HUES6 (cell line): ENCODE measurements around the gene ATP2C1.

Source experiments
- H3K27ac ChIP-seq: 2 replicates; pipeline ENCODE4 v1.7.0; 2013; ENCODE audit warnings: low read depth, mild to moderate bottlenecking, low read length, inconsistent platforms
- H3K27me3 ChIP-seq: 2 replicates; pipeline ENCODE4 v1.6.1; 2013; ENCODE audit warnings: low read length; ENCODE audit not compliant: control insufficient read depth, insufficient read depth
- H3K36me3 ChIP-seq: 2 replicates; pipeline ENCODE4 v1.6.1; 2013; ENCODE audit warnings: low read length; ENCODE audit not compliant: control insufficient read depth, insufficient read depth
- H3K4me1 ChIP-seq: 2 replicates; pipeline ENCODE4 v1.6.1; 2013; ENCODE audit warnings: low read length; ENCODE audit not compliant: control insufficient read depth, insufficient read depth
- H3K4me3 ChIP-seq: 2 replicates; pipeline ENCODE4 v1.5.1; 2013; ENCODE audit warnings: low read depth, low read length
- H3K9ac ChIP-seq: one replicate; pipeline ENCODE4 v1.6.1; 2013; ENCODE audit warnings: mild to moderate bottlenecking, low read length
- H3K9me3 ChIP-seq: 2 replicates; pipeline ENCODE4 v1.6.1; 2013; ENCODE audit warnings: low read depth, low read length; ENCODE audit not compliant: control insufficient read depth, insufficient read depth

Gene ATP2C1

DNA sequence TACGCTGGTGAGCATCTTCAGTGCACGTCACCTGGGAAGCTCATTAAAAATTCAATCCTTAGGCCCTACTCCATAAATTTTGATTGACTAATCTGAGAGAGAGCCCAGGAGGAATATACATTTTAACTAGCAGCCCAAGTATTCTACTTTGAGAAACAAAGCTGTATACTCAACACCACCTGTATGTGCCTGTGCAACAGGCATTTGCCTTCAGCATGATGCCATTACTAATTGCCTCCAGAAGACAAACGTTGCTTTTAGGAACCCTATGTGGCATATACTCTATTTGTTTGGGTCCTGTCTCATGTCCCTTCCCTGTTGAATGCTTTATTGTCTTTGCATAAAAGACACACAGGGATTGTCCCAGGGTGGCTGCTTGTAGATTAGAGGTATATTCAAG, 125.1 kb downstream of the ATP2C1 start:
- Histone ChIP-seq H3K4me3 (no peak overlapping the region), H3K9ac (no peak overlapping the region), H3K4me1 (0 out of 2 replicates have a peak, but pooled peaks cover 4% of the 10 kb centered on the region), H3K27me3 (no peaks in the 10 kb centered on the region), H3K9me3 (no peaks in the 10 kb centered on the region), H3K36me3 (peaks cover 30% of the 10 kb centered on the region), H3K27ac (no peak overlapping the region)

DNA sequence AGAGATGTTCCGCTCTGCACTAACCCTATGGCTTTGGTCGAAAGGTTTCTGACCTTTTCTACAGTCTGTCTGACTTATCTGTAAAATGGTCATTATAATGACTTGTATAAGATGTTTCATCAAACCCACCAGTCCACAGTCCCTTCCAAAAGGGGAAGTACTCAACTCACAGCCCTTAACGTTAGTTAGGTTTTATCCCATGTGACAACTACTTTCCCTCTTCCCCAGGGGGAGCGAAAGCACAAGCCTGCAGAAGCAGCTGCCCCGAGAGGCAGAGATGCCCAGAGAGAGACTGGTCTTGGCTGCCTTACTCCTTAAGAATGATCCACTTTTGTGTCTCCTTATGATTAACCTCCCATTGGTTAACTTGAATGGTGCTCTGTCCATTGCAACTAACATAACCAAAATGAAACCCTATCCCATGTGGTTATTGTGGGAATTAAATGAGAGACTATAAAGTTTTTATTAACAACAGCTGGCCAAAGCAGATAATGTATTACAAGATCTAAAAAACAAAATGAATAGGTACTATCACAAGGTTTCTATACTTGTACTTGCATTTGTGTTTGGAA, 126.3 kb downstream of the ATP2C1 start:
- peaks cover 27% of the 10 kb centered on the region for H3K36me3 ChIP-seq
- H3K9ac ChIP-seq = no peak overlapping the region
- H3K27me3 ChIP-seq = no peaks in the 10 kb centered on the region
- no peak overlapping the region for H3K27ac ChIP-seq
- 0 out of 2 replicates have a peak, but pooled peaks cover 4% of the 10 kb centered on the region for H3K4me1 ChIP-seq
- H3K9me3 ChIP-seq = no peaks in the 10 kb centered on the region
- no peak overlapping the region for H3K4me3 ChIP-seq

DNA sequence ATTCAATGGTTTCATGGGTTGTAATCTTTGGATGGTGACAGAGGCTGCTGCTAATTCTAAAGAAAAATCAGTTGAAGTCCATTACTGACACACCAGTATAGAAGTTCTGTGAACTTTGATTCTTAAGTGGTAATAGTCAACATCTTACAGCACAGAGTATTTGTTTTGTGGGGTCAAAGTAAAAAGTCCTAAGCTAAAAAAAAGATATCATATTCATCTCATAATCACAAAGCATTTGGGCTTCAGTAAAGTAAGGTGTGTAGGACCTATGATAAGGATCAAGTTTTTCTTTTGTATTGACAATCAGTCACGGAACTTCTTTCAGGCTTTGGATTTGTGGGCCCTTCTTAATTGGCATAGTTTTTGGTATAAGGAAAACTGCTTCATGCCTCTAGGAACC, 131.7 kb downstream of the ATP2C1 start:
- Histone ChIP-seq H3K9ac (no peak overlapping the region), H3K4me1 (no peaks in the 10 kb centered on the region; the same call in 1 of the 2 replicates), H3K27ac (no peak overlapping the region), H3K27me3 (no peaks in the 10 kb centered on the region), H3K4me3 (peak overlapping the region; percentile 82; the same call in 1 of the 2 replicates), H3K36me3 (peaks cover 5% of the 10 kb centered on the region; the same call in 1 of the 2 replicates), H3K9me3 (no peaks in the 10 kb centered on the region)

DNA sequence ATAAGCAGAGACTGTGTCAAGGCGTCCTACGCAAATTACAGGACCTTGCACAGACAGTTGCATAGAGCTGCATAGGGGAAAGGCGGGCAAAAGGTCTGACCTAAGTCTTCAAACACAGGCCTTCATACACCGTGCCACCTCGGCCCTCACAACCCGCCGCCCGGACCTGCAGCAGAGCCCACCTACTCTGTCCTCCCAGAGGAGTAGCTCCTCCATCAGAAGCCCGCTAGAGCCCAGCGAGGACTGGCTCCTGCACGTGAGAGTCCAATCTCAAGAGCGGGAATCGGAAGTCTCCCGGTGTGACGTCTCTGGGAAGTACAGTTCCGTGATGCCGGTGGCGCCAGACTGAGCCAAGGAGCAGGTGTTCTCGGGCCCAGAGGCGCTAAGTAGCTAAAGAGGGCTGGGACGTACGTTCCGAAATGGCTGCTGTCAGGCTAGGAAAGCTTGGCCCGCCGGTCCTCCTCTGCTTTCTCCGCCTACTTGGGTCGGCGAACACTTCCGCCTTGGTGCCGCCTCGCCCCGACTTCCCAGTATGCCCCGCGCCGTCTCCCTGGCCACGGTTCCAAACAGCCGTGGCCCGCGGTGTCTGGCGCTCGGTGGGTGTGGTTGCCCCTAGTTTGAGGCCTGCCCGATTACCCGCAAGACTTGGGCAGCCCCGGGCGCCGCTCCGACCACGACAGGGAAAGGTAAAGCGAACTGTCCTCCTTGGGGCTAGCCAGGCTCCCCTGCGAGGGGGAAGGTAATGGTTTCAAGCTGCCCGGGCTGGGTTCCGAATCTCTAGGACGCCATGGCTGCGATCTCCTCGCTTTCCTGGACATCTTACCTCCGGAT, 132.7 kb downstream of the ATP2C1 start, which contains the start of the genes ASTE1 and NEK11:
Gene ASTE1 (minus strand): TSS at position 505 of the 831 bp plus-strand sequence. CDS start 1,519 bp downstream, outside the sequence.
Gene NEK11 (plus strand): TSS at position 557 of the 831 bp plus-strand sequence. CDS start 2,832 bp downstream, outside the sequence.
- H3K9me3 ChIP-seq = no peaks in the 10 kb centered on the region
- peak within 1 kb of the TSS; percentile 82 for H3K4me3 ChIP-seq
- no peaks in the 10 kb centered on the region for H3K27me3 ChIP-seq
- peaks cover 5% of the 10 kb centered on the region; the same call in 1 of the 2 replicates for H3K36me3 ChIP-seq
- H3K4me1 ChIP-seq = no peaks in the 10 kb centered on the region; the same call in 1 of the 2 replicates
- peak within 1 kb of the TSS; percentile 86 for H3K9ac ChIP-seq
- H3K27ac ChIP-seq = no peak within 1 kb of the TSS

DNA sequence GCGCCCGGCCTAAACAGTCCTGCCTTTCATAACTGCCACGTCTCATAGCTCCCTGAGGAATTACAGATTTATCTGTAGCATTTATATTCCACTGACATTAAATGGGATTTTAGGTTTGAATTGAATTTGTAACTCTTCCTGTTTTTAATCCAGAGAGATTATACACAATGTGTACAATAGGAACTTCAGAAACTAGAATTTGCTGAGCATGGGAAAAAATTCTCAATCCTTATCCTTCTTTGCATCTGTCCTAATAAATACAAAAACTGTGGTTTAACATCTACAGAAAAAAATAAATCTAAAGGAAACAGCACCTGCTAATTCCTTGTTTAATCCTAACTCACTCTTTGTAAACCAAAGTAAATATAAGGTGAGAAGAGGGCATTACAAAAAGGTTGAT, 135.0 kb downstream of the ATP2C1 start:
- H3K4me1 ChIP-seq = no peaks in the 10 kb centered on the region; the same call in 1 of the 2 replicates
- no peak overlapping the region for H3K27ac ChIP-seq
- H3K9me3 ChIP-seq = no peaks in the 10 kb centered on the region
- H3K27me3 ChIP-seq = no peaks in the 10 kb centered on the region
- no peak overlapping the region for H3K4me3 ChIP-seq
- no peak overlapping the region for H3K9ac ChIP-seq
- no peaks in the 10 kb centered on the region; the same call in 1 of the 2 replicates for H3K36me3 ChIP-seq

DNA sequence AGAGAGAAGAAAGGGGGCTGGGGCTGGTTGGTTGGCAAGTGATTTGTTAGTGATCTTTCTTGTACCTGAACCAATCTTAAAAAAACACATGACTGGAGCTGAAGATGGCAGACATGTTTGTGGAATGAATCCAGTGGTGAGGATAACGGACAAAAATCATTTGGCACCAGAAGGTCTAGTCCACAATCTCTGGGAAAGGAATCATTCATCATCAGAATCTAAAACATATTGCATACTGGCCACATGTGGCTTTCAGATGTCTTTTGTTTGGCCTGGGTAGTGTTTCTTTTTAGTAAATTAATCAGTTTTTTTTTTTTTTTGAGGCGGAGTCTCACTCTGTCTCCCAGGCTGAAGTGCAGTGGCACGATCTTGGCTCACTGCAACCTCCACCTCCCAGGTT, 137.8 kb downstream of the ATP2C1 start:
- no peaks in the 10 kb centered on the region for H3K9me3 ChIP-seq

DNA sequence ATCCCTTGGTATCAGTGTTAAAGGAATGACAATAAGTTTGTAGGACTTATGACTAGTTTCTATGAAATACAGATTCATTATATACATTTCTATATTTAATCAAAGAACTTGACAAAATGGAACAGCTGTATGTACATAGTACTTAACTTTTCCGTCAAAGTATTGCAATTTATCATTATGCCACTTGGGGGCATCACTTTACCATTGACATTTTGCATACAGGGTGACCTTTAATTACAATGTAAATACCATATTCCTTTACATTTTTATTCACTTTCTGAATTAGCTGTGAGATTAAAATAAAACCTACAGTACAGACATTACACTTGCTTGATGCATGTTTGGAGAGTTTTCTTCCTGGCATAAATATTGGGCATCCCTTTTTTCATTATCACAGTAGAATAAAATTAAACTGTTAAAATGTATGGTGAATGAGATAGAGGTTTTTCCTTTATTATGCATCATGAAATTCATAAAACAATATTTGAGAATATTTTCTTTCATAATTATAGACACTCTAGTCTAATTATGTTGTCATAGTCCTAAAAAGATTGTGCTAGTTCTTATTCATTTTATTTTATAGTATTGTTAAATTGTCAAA, 139.7 kb downstream of the ATP2C1 start:
- Histone ChIP-seq H3K9me3 (no peaks in the 10 kb centered on the region), H3K36me3 (no peaks in the 10 kb centered on the region), H3K9ac (no peak overlapping the region), H3K27me3 (no peaks in the 10 kb centered on the region), H3K4me3 (no peak overlapping the region), H3K27ac (no peak overlapping the region), H3K4me1 (no peaks in the 10 kb centered on the region)

More for the DNA sequence above, 137.8 kb downstream of the ATP2C1 start:
- no peaks in the 10 kb centered on the region; the same call in 1 of the 2 replicates for H3K4me1 ChIP-seq
- no peak overlapping the region for H3K9ac ChIP-seq
- no peaks in the 10 kb centered on the region for H3K36me3 ChIP-seq
- H3K27me3 ChIP-seq = no peaks in the 10 kb centered on the region
- H3K4me3 ChIP-seq = no peak overlapping the region
- no peak overlapping the region for H3K27ac ChIP-seq

DNA sequence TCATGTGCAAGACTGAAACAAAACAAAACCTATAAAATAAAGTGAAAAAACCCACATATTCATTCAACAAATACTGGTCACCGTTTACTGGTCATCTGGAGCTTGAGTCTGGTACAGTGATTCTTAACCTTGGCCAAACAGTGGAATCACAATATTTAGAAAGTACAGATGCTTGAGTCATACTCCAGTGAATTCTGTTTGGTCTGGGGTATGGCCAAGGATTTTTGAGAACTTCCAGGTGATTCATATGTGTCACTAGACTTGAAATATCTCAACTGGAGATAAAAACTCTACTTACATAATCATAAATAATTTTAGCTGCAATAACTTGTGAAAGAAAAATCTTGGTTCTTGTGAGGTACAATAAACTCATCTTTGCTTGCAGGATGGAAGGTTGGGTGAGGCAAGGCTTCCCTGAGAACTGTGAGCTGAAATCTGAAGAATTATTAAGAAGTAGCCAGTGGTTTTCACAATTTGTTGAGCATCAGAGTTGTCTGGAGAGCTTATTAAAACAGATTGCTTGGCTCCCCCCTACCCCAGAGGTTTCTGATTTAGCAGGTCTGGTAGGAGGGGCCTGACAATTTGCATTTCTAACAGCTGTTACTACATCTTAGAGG, 142.4 kb downstream of the ATP2C1 start:
- no peaks in the 10 kb centered on the region for H3K27me3 ChIP-seq
- no peaks in the 10 kb centered on the region for H3K4me1 ChIP-seq
- H3K9ac ChIP-seq = no peak overlapping the region
- no peaks in the 10 kb centered on the region for H3K9me3 ChIP-seq
- H3K36me3 ChIP-seq = no peaks in the 10 kb centered on the region
- no peak overlapping the region for H3K27ac ChIP-seq
- H3K4me3 ChIP-seq = no peak overlapping the region

DNA sequence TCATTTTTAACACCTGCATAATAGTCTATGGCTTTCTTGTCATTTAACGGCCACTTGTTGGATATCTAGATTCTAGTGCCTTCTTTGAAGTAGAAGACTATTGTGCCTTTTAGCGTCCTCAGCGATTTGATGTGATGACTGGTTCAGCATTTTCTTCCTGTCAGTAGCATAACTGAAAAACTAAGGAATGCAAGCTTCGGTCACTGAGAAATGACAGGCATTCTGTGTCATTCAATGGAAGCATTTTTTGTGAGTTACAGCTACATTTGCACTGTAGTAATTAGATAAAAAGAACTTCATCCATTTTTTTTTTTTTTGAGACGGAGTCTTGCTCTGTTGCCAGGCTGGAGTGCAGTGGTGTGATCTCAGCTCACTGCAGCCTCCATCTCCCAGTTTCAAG, 143.1 kb downstream of the ATP2C1 start:
- no peak overlapping the region for H3K27ac ChIP-seq
- H3K9ac ChIP-seq = no peak overlapping the region
- H3K9me3 ChIP-seq = no peaks in the 10 kb centered on the region
- H3K4me1 ChIP-seq = peaks cover 2% of the 10 kb centered on the region; the same call in 1 of the 2 replicates
- H3K36me3 ChIP-seq = no peaks in the 10 kb centered on the region
- H3K4me3 ChIP-seq = no peak overlapping the region
- no peaks in the 10 kb centered on the region for H3K27me3 ChIP-seq

DNA sequence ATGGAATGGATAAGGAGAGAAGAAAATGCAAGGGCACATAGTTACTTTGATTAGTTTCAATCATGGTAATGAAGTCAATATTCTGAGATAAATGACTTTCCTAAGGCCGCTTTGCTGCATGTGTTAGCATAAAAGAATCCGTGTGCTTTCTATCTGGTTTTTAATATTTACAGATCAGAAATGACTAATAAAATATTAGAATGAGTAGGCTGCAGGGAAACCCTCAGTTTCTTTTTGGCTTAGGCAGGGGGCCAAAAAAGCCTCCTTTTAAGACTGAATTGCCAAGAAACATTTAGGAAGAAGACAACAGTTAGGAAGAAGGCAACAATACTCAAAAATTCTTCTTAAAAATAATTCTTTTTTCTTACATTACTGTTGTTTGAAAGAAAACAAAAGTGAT, 144.4 kb downstream of the ATP2C1 start:
- peaks cover 2% of the 10 kb centered on the region; the same call in 1 of the 2 replicates for H3K4me1 ChIP-seq
- H3K9ac ChIP-seq = no peak overlapping the region
- no peaks in the 10 kb centered on the region for H3K9me3 ChIP-seq
- H3K36me3 ChIP-seq = no peaks in the 10 kb centered on the region
- H3K27me3 ChIP-seq = no peaks in the 10 kb centered on the region
- H3K4me3 ChIP-seq = no peak overlapping the region
- H3K27ac ChIP-seq = no peak overlapping the region
